H1 (cell line): ENCODE results near the gene NRL. TPM values are rescaled to one million over a fixed set of nuclear protein-coding genes. Genes with fewer than 3 reads are reported as not detected.

ENCODE experiments used
- BACH1 ChIP-seq: IDR thresholded peaks from 2 replicates; pipeline ENCODE4 v1.6.1; 2012; ENCODE audit warnings: low read length, improper control_type of control experiment
- CHD1 ChIP-seq: IDR thresholded peaks from 2 replicates; pipeline ENCODE4 v1.6.1; 2012; ENCODE audit warnings: low read depth, low read length, improper control_type of control experiment
- CHD7 ChIP-seq: fragments of 300-600 bp; sonication (generic); IDR thresholded peaks from 2 replicates; pipeline ENCODE4 v1.7.1; 2012; ENCODE audit warnings: low read length, moderate library complexity, mild to moderate bottlenecking, inconsistent platforms; ENCODE audit not compliant: insufficient replicate concordance
- EGR1 ChIP-seq: IDR thresholded peaks from 2 replicates; pipeline ENCODE4 v1.6.1; 2011; ENCODE audit warnings: low read depth, low read length, borderline replicate concordance
- KDM1A ChIP-seq: fragments of 200-600, 300-600 bp; sonication (generic); IDR thresholded peaks from 2 replicates; pipeline ENCODE4 v1.7.1; 2016; ENCODE audit warnings: mild to moderate bottlenecking, low read length, borderline replicate concordance
- TAF1 ChIP-seq: IDR thresholded peaks from 2 replicates; pipeline ENCODE4 v1.6.1; 2011; ENCODE audit warnings: mild to moderate bottlenecking, low read depth, low read length
- polyA plus RNA-seq, 7 experiments: library from polyadenylated mRNA; depleted of rRNA in 3 of 7; stranded (reverse) in 5 of 7; unstranded in 2 of 7; fragments of >200 nt in 5 of 7; fragments of 200-250 nt in 2 of 7; gene quantifications; 1 replicate in 5 of 7; 2 replicates in 1 of 7; 4 replicates in 1 of 7; pipeline versions ENCODE4 v1.2.1 to v1.2.3, GENCODE V29; 2011 to 2013; ENCODE audit warnings: missing spikeins in 2 of 7, mixed read lengths in 2 of 7
- total RNA-seq: library from RNA; stranded (reverse); fragmentation: NEBNext Ultra II Directional; extraction: Animal tissue kit (Norgen Biotek cat#: 25700); gene quantifications from 2 replicates; pipeline ENCODE4 v1.2.1, GENCODE V29; 2021
- TF ChIP-seq, protein P1 (sequence below), 3 experiments: IDR thresholded peaks; 1 replicate in 2 of 3; 2 replicates in 1 of 3; pipeline versions ENCODE4 v1.5.1 to v1.6.1; 2011; ENCODE audit warnings: low read length in 3 of 3, mild to moderate bottlenecking in 3 of 3, inconsistent platforms in 2 of 3, low read depth in 1 of 3, moderate library complexity in 1 of 3; ENCODE audit not compliant: insufficient read depth in 1 of 3; ENCODE audit errors: control extremely low read depth in 1 of 3

NRL gene
- total and polyA plus RNA-seq, 2 of the 8 experiments (the other 6 are each of a cell fraction or from before 2014, with no cell fraction given) = 1.1 to 2.2 TPM

DNA sequence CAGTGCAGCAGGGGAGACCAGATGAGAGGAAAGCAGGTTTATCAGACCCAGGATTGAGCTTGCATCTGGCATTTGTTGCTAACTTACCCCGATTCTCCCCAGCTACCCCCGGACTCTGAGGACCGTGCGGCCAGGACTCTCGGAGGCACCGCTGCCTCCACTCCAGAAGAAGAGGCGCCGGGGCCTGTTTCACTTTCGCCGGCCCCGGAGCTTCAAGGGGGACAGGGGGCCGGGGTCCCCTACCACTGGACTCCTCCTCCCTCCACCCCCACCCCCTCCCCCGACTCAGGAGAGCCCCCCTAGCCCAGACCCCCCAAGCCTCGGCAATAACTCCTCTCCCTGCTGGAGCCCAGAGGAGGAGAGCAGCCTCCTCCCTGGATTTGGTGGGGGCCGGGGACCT is 49.9 kb downstream of the NRL start (continued):
- no peak for TF ChIP-seq CHD7
- no peak for TF ChIP-seq EGR1
- TF ChIP-seq KDM1A = no peak
- TF ChIP-seq, protein P1, sequence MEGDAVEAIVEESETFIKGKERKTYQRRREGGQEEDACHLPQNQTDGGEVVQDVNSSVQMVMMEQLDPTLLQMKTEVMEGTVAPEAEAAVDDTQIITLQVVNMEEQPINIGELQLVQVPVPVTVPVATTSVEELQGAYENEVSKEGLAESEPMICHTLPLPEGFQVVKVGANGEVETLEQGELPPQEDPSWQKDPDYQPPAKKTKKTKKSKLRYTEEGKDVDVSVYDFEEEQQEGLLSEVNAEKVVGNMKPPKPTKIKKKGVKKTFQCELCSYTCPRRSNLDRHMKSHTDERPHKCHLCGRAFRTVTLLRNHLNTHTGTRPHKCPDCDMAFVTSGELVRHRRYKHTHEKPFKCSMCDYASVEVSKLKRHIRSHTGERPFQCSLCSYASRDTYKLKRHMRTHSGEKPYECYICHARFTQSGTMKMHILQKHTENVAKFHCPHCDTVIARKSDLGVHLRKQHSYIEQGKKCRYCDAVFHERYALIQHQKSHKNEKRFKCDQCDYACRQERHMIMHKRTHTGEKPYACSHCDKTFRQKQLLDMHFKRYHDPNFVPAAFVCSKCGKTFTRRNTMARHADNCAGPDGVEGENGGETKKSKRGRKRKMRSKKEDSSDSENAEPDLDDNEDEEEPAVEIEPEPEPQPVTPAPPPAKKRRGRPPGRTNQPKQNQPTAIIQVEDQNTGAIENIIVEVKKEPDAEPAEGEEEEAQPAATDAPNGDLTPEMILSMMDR (IDR thresholded peaks at IDR 0.05; ENCODE audit: control extremely low read depth in 1 of 3, insufficient read depth in 1 of 3, low read depth in 1 of 3, low read length in 3 of 3) = no peak
- TF ChIP-seq TAF1 = no peak
- TF ChIP-seq BACH1 = no peak
- no peak for TF ChIP-seq CHD1
